WTC11 (cell line): ENCODE results near the gene SENP1.

Experiments used
- AFF4 ChIP-seq: sonication (generic); formaldehyde crosslinking; IDR thresholded peaks from 2 replicates; pipeline ENCODE4 v1.8.1; 2023; ENCODE audit warnings: mild to moderate bottlenecking, missing genetic modification reagents, borderline replicate concordance
- TF ChIP-seq, protein P1 (sequence below): fragments of 200-600 bp; IDR thresholded peaks from 2 replicates; pipeline ENCODE4 v1.8.0; 2022; ENCODE audit warnings: antibody characterized with exemption

DNA sequence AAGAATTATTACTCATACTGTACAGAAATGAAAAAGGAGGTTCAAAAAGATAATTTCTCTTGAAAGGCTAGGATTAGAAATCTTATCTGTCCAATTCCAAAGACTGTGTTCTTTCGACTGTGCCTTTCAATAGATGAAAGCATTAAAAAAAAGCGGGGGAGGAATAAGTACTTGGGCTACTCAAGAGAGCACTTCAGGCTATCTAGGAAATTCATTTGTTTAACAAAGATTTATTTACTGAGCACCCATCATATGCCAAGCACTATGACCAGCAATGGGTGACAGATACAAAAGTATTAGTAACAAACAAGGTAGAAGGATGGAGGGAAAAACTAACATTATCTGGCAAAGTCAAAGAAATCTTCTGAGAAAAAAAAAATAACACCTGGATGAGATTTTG lies 37.4 kb downstream of the SENP1 start:
- TF ChIP-seq, protein P1, sequence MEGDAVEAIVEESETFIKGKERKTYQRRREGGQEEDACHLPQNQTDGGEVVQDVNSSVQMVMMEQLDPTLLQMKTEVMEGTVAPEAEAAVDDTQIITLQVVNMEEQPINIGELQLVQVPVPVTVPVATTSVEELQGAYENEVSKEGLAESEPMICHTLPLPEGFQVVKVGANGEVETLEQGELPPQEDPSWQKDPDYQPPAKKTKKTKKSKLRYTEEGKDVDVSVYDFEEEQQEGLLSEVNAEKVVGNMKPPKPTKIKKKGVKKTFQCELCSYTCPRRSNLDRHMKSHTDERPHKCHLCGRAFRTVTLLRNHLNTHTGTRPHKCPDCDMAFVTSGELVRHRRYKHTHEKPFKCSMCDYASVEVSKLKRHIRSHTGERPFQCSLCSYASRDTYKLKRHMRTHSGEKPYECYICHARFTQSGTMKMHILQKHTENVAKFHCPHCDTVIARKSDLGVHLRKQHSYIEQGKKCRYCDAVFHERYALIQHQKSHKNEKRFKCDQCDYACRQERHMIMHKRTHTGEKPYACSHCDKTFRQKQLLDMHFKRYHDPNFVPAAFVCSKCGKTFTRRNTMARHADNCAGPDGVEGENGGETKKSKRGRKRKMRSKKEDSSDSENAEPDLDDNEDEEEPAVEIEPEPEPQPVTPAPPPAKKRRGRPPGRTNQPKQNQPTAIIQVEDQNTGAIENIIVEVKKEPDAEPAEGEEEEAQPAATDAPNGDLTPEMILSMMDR = no peak
- TF ChIP-seq AFF4 (CRISPR knock-in tag) = no peak
